Neuron (in vitro differentiated cells): ENCODE results near the gene SLC2A1.

Experiments used
- H2AFZ ChIP-seq: one replicate; pipeline ENCODE4 v1.6.1; 2013; ENCODE audit warnings: low read depth, mild to moderate bottlenecking, inconsistent platforms, low read length, moderate library complexity
- H3K27me3 ChIP-seq: one replicate; pipeline ENCODE4 v1.6.1; 2013; ENCODE audit warnings: low read length; ENCODE audit not compliant: insufficient read depth
- H3K36me3 ChIP-seq: one replicate; pipeline ENCODE4 v1.6.1; 2013; ENCODE audit warnings: low read length; ENCODE audit not compliant: insufficient read depth
- H3K4me1 ChIP-seq: one replicate; pipeline ENCODE4 v1.6.1; 2013; ENCODE audit warnings: low read length; ENCODE audit not compliant: insufficient read depth
- H3K4me3 ChIP-seq: 2 replicates; pipeline ENCODE4 v1.5.1; 2013; ENCODE audit warnings: mild to moderate bottlenecking, low read length, moderate library complexity
- H3K9me3 ChIP-seq: one replicate; pipeline ENCODE4 v1.6.1; 2013; ENCODE audit warnings: low read length

The SLC2A1 gene

GRCh38 chr1:42958488-42959319, at the start of gene SLC2A1:
TSS of gene SLC2A1 (minus strand) at chr1:42958868. CDS start at chr1:42958651, 217 bp downstream.
- Histone ChIP-seq H2AFZ (no peak within 1 kb of the TSS), H3K4me1 (peaks cover 64% of the 10 kb centered on the region), H3K4me3 (peak within 1 kb of the TSS; percentile 93), H3K27me3 (no peaks in the 10 kb centered on the region), H3K36me3 (peaks cover 25% of the 10 kb centered on the region), H3K9me3 (no peaks in the 10 kb centered on the region)

- Histone ChIP-seq H3K4me1 (peaks cover 53% of the 10 kb centered on the region), H2AFZ (no peak overlapping the region)
These were observed 48.9 kb upstream of the SLC2A1 start for GRCh38 chr1:43007377-43008114.

GRCh38 chr1:43005460-43006361, 47.0 kb upstream of the SLC2A1 start:
- H3K4me1 ChIP-seq, result peaks cover 48% of the 10 kb centered on the region
- H2AFZ ChIP-seq, result no peak overlapping the region
- H3K4me3 ChIP-seq, result no peak overlapping the region
- no peaks in the 10 kb centered on the region for H3K27me3 ChIP-seq
- H3K36me3 ChIP-seq, result no peaks in the 10 kb centered on the region
- no peaks in the 10 kb centered on the region for H3K9me3 ChIP-seq

More at GRCh38 chr1:43007377-43008114, 48.9 kb upstream of the SLC2A1 start:
- Histone ChIP-seq H3K36me3 (no peaks in the 10 kb centered on the region), H3K9me3 (no peaks in the 10 kb centered on the region), H3K4me3 (peak overlapping the region; percentile 1), H3K27me3 (no peaks in the 10 kb centered on the region)

GRCh38 chr1:43004587-43005459, 46.2 kb upstream of the SLC2A1 start:
- Histone ChIP-seq H3K4me1 (peaks cover 42% of the 10 kb centered on the region), H2AFZ (no peak overlapping the region), H3K4me3 (no peak overlapping the region), H3K27me3 (no peaks in the 10 kb centered on the region), H3K9me3 (no peaks in the 10 kb centered on the region), H3K36me3 (no peaks in the 10 kb centered on the region)

GRCh38 chr1:43002766-43003165, 44.1 kb upstream of the SLC2A1 start:
- no peaks in the 10 kb centered on the region for H3K9me3 ChIP-seq
- H3K4me3 ChIP-seq, result no peak overlapping the region
- H2AFZ ChIP-seq, result no peak overlapping the region
- no peaks in the 10 kb centered on the region for H3K36me3 ChIP-seq
- peaks cover 23% of the 10 kb centered on the region for H3K4me1 ChIP-seq
- no peaks in the 10 kb centered on the region for H3K27me3 ChIP-seq

- H3K27me3 ChIP-seq, result no peaks in the 10 kb centered on the region
- H3K4me1 ChIP-seq, result peaks cover 17% of the 10 kb centered on the region
- H3K36me3 ChIP-seq, result no peaks in the 10 kb centered on the region
- no peaks in the 10 kb centered on the region for H3K9me3 ChIP-seq
- H2AFZ ChIP-seq, result no peak overlapping the region
- H3K4me3 ChIP-seq, result no peak overlapping the region
These were observed 43.4 kb upstream of the SLC2A1 start for GRCh38 chr1:43002116-43002515.

- Histone ChIP-seq H2AFZ (no peak overlapping the region), H3K4me3 (no peak overlapping the region), H3K27me3 (no peaks in the 10 kb centered on the region), H3K4me1 (peaks cover 13% of the 10 kb centered on the region), H3K36me3 (no peaks in the 10 kb centered on the region), H3K9me3 (no peaks in the 10 kb centered on the region)
These were observed 42.8 kb upstream of the SLC2A1 start for GRCh38 chr1:43001434-43001833.

GRCh38 chr1:43000271-43000670, 41.6 kb upstream of the SLC2A1 start:
- Histone ChIP-seq H3K36me3 (no peaks in the 10 kb centered on the region), H3K9me3 (no peaks in the 10 kb centered on the region), H2AFZ (no peak overlapping the region), H3K27me3 (no peaks in the 10 kb centered on the region), H3K4me1 (peaks cover 1% of the 10 kb centered on the region), H3K4me3 (no peak overlapping the region)

- H3K27me3 ChIP-seq, result no peaks in the 10 kb centered on the region
- H2AFZ ChIP-seq, result no peak overlapping the region
These were observed 40.6 kb upstream of the SLC2A1 start for GRCh38 chr1:42999308-42999707.

GRCh38 chr1:42998386-42998785, 39.7 kb upstream of the SLC2A1 start:
- no peak overlapping the region for H2AFZ ChIP-seq
- H3K4me3 ChIP-seq, result no peak overlapping the region
- no peaks in the 10 kb centered on the region for H3K27me3 ChIP-seq
- no peaks in the 10 kb centered on the region for H3K9me3 ChIP-seq
- H3K36me3 ChIP-seq, result no peaks in the 10 kb centered on the region
- no peaks in the 10 kb centered on the region for H3K4me1 ChIP-seq

More at GRCh38 chr1:42999308-42999707, 40.6 kb upstream of the SLC2A1 start:
- H3K4me3 ChIP-seq, result no peak overlapping the region
- no peaks in the 10 kb centered on the region for H3K36me3 ChIP-seq
- H3K9me3 ChIP-seq, result no peaks in the 10 kb centered on the region
- no peaks in the 10 kb centered on the region for H3K4me1 ChIP-seq

- Histone ChIP-seq H2AFZ (no peak overlapping the region), H3K9me3 (no peaks in the 10 kb centered on the region), H3K4me1 (no peaks in the 10 kb centered on the region), H3K36me3 (no peaks in the 10 kb centered on the region), H3K4me3 (no peak overlapping the region), H3K27me3 (no peaks in the 10 kb centered on the region)
These were observed 37.8 kb upstream of the SLC2A1 start for GRCh38 chr1:42996384-42996970.
